Activated CD4-positive, alpha-beta T cell treated with anti-CD3 and anti-CD28 coated beads for 4 hours (primary cell): ENCODE data around the gene DYNC1I2.
A peak's percentile ranks its signal among the peaks of the same experiment; 100 is the strongest.

ENCODE experiments used
- DNase-seq, 2 donors: peaks; one replicate each; pipeline ENCODE4 v3.0.0-alpha.2; 2020

DYNC1I2 gene

DNA sequence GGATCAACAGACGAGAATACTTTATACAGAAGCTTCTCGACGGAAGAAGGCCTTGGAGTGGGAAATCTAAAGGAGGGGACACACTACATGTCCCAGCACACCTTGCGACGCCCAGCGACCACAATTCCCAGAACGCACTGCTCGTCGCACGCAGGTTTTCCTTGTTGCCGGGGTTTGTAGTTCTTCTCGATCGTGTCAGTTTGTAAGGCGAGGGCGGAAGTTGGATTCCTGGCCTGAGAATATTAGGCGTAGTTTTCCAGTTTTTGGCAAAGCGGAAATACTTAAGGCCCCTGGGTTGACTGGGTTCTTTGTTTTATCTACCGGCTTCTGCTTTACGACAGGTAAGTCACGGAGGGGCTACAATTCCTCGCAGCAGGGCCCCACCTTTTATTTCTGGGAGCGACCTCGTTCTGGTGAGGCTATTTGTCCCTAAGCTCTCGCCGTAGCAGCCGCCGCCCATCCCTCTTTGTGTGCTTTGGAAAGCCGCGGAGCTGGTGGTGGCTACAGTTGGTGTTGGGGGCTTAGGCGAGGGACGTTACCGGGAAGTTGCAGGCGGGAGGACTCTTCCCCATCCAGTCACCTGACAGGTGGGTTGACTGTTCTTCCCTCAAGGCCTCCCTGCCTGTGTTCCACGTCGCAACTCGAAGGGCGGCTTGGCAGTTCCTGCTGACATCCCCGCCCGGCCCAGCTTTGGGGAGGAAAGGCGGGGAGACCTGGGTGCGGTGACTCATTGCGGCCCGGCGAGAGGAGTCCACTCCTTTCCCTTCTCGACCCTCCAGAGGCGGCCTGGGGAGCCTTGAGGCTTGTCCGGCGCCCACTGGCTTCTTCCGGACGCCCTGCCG lies at the start of gene DYNC1I2:
Gene DYNC1I2, plus strand, starts transcription at position 183 of the 842 bp plus-strand sequence. CDS start 2,687 bp downstream, outside the sequence.
- peak; percentile 67 to 76 for DNase-seq

DNA sequence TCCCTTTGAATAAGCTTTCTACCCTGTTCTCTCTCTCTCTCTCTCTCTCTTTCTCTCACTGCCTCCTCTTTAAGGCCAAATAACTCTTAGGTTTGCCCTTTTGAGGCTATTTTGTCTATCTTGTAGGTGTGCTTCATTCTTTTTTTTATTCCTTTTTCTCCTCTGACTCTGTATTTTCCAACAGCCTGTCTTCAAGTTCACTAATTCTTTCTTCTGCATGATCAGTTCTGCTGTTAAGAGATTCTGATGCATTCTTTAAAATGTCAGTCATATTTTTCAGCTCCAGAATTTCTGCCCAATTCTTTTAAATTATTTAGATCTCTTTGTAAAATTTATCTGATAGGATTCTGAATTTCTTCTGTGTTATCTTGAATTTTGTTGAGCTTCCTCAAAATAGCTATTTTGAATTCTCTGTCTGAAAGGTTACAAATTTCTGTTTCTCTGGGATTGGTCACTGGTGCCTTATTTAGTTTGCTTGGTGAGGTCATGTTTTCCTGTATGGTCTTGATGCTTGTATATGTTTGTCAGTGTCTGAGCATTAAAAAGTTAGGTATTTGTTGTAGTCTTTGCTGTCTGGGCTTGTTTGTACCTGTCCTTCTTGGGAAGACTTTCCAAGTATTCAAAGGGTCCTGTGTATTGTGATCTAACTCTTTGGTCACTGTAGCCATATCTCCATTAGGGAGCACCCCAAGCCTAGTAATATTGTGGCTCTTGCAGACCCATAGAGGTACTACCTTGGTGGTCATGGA lies 35.4 kb upstream of the DYNC1I2 start:
- no peak for DNase-seq

GRCh38 chr2:171652416-171652785 lies 34.9 kb upstream of the DYNC1I2 start:
- DNase-seq: no peak

- no peak for DNase-seq
Observed at GRCh38 chr2:171655586-171655985, 31.7 kb upstream of the DYNC1I2 start.

GRCh38 chr2:171667041-171667440 lies 20.2 kb upstream of the DYNC1I2 start:
- no peak for DNase-seq

DNA sequence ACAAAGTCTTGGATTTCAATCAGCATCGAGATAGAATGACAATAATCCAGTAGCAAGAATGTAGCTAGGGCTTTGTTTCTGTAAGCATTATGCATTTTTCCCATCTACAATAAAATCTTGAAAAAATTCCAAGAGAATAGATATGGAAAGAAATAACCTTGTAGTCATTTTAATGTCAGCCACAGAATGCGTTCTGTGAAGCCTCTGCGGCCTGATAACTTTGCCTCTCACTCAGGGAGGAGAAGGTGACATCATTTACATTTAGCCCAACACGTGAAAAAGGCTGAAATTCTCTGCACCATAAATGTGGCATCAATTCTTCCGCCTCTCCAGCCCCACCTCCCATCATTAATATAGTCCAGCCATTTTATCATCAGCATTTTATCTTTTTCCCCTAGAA lies 19.1 kb upstream of the DYNC1I2 start:
- DNase-seq: no peak

DNA sequence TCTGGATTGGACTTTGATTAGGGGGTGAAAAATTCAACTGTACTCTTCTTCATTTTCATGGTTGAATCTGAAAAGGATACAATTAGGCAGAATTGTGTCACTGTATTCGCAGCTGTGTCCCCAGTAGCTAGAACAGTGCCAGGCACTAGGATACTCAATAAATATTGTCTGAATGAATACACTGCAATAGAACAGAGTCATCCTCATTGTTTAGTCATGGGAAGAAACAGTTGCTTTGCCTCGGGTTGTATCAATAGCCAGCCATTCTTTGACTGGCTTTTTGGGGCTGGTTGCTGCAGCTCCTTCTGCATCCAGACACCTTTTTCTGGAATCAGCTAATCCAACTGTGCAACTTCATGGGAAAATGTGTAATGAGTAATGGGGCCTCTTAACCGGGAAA lies 18.1 kb upstream of the DYNC1I2 start:
- DNase-seq: no peak

- no peak for DNase-seq
Observed at GRCh38 chr2:171670655-171671054, 16.6 kb upstream of the DYNC1I2 start.

DNA sequence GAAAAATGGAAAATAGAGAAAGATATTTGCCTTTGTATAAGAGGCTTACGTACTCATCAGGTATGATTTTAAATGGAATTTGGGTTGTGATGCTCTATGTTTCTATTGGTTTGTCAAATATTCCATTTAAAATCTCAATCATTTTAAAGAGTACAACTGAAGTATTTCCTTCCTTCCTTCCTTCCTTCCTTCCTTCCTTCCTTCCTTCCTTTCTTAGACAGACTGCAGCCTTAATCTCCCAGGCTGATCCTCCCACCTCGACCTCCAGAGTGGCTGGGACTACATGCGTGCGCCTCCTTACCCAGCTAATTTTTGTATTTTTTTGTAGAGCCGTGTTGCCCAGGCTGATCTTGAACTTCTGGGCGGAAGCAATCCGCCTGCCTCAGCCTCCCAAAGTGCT lies 15.4 kb upstream of the DYNC1I2 start:
- no peak for DNase-seq

GRCh38 chr2:171673905-171674304 lies 13.4 kb upstream of the DYNC1I2 start:
- no peak for DNase-seq

- DNase-seq: no peak
Observed at GRCh38 chr2:171675810-171676345, 11.4 kb upstream of the DYNC1I2 start.

DNA sequence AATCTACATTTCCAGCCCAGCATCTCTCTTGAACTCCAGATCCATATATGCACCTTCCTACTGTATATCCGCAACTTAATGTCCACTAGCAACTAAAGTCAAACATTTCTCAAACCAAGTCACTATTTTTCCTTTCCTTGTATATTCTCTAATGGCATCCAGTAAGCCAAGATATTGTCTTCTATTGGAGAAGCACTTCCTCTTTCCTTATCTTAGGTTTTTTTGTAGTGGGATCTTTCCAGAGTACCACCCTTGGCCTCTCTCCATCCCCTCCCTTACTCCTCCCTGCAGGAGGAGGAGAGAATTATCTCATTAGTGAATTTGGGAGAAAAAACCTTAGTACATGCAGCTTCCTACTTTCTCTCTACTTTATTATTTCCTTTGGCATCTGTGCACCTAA lies 8.7 kb upstream of the DYNC1I2 start:
- no peak for DNase-seq

GRCh38 chr2:171688129-171688465 lies 828 bp downstream of the DYNC1I2 start:
- no peak for DNase-seq

GRCh38 chr2:171692331-171692730 lies 5.1 kb downstream of the DYNC1I2 start:
- no peak for DNase-seq

DNA sequence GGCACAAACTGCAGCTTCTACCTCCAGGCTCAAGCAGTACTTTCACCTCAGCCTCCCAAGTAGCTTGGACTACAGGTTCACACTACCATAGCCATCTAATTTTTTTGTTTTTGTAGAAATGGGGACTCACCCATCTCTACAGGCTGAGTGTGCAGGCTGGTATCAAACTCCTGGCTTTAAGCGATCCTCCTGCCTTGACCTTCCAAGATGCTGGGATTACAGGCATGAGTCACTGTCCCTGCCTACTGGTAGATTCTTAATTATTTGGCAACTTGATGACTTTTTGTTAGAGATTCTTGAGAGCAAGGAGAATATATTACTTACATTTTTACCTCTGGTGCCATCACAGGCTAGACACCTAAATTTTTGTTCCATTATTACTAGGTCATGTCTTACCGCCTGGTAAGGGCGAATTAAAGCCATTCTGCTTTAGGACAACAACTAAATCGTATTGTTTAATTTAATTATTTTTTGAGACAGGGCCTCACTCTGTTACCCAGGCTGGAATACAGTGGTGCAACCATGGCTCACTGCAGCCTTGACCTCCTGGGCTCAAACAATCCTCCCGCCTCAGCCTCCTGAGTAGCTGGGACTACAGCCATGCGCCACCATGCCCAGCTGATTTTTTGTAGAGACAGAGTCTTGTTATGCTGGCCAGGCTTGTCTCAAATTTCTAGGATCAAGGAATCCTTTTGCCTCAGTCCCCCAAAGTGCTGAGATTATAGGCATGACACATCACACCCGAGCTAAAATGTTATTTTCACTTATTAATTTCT lies 15.7 kb downstream of the DYNC1I2 start:
- DNase-seq: no peak

DNA sequence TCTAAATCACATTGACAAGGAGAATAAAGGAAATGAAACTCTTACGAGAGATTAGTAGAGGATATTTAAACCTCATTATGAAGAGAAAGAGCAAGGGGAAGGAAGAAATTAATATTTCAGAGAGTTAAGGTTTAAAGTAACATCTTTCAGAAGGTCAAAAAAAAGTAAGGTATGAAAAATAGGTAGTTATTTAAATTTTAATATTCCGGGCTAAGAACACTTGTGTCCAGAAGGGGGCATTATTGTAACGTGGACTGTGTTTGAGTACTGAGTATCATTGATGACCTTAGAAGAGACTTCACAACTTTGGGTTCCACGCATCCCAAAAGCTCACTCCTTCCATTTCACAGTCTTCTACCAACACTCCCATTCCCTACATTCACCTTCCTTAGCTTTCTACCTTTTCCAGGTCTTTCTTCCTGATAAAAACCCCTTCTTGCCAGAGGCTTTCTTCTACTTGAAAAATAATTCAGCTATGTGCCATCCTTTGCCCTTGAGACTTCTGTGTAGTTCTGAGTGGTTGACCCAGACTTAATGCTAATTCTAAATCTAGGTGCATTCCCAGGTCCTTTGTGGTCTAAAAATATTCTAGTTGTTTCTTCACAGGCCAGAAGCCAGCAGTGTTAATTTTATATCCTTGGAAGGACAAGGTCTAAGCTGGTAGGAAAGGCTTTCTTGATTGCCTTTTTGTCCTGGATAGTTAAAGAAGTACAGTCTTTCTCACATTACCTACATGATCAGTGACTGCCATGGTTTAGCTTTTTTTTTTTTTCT lies 16.5 kb downstream of the DYNC1I2 start:
- DNase-seq: no peak

- no peak for DNase-seq
Observed at GRCh38 chr2:171706152-171706803, 19.0 kb downstream of the DYNC1I2 start.

DNA sequence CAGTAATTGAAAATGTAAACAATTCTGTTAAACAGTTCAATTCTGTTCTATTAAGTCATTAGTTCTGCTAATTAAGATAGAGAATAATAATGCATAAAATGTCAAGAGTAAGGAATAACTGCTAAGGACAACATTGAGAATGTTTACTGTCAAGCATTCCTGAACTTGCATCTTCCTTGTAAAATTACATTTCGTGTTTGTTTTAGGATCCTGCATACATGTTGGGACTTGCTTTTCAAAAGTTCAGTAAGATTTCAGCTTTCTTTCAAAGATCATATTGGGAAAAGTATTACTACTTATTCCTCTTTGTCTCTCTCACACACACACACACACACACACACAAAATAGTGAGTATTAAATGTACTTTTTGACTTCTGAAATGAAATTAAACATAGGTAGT lies 20.5 kb downstream of the DYNC1I2 start:
- no peak for DNase-seq

DNA sequence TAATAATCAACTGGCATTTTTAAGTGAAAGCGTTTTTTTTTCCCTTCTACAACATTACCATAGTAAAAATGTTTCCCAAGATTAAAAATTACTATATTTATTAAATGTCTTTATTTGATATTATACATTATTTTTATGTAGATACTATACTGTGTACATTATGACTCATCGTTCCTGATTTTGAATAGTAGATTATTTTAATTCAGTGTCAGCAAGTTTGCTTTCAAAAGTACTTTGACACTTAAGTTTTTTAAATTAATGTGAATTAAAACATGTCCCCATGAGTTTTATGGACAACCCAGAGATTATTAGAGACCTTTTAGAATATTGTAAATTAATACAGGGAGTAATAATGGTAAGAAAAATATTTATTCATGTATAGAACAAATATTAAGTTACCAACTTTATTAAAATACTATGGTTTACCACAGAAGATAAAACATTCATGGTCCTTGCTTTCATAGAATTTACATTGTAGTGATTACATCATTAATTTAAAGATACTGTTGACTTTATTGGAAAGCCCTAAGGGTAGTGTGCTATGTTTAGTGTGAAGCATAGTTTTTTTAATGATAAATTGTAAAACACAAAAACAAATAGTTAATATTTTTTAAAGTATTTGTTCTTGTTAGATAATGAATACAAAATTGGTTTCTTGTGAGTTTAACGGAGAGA lies 21.9 kb downstream of the DYNC1I2 start:
- no peak for DNase-seq

GRCh38 chr2:171711351-171711750 lies 24.1 kb downstream of the DYNC1I2 start:
- DNase-seq: no peak

GRCh38 chr2:171712051-171712450 lies 24.8 kb downstream of the DYNC1I2 start:
- no peak for DNase-seq
